HL-60 (cell line): ENCODE measurements around the gene CDA.

Experiments used
- DNase-seq, 2 experiments: peaks; one replicate each; pipeline ENCODE4 v3.0.0-alpha.2; 2010 to 2020; ENCODE audit warnings: low read depth in 1 of 2, low spot score in 1 of 2
- H3K27ac ChIP-seq: fragments of 250-450 bp; sonication (Bioruptor Pico); replicated peaks from 2 replicates; pipeline ENCODE4 v1.5.1; 2020; ENCODE audit warnings: mild to moderate bottlenecking, moderate library complexity
- H3K27me3 ChIP-seq: fragments of 250-450 bp; sonication (Bioruptor Pico); 2 replicates; pipeline ENCODE4 v1.5.1; 2021; ENCODE audit warnings: mild to moderate bottlenecking, moderate library complexity; ENCODE audit not compliant: insufficient read depth, poor library complexity, severe bottlenecking
- H3K4me3 ChIP-seq: replicated peaks from 2 replicates; pipeline ENCODE4 v1.5.1; 2011; ENCODE audit warnings: mild to moderate bottlenecking, control low read depth, low read length; ENCODE audit not compliant: insufficient read depth
- GABPA ChIP-seq: IDR thresholded peaks from 2 replicates; pipeline ENCODE4 v1.6.1; 2012; ENCODE audit warnings: low read depth
- POLR2AphosphoS5 ChIP-seq: IDR thresholded peaks from 2 replicates; pipeline ENCODE4 v1.6.1; 2012; ENCODE audit warnings: low read depth
- SPI1 ChIP-seq: IDR thresholded peaks from 2 replicates; pipeline ENCODE4 v1.6.1; 2012; ENCODE audit warnings: low read depth, mild to moderate bottlenecking, borderline replicate concordance
- TF ChIP-seq, protein P1 (sequence below): IDR thresholded peaks from one replicate; pipeline ENCODE4 v1.5.1; 2011; ENCODE audit warnings: low read length, control low read depth, inconsistent platforms; ENCODE audit not compliant: insufficient read depth
- TF ChIP-seq, protein P2 (sequence below): IDR thresholded peaks from 2 replicates; pipeline ENCODE4 v1.6.1; 2012; ENCODE audit warnings: low read depth; ENCODE audit not compliant: insufficient replicate concordance

CDA gene

DNA sequence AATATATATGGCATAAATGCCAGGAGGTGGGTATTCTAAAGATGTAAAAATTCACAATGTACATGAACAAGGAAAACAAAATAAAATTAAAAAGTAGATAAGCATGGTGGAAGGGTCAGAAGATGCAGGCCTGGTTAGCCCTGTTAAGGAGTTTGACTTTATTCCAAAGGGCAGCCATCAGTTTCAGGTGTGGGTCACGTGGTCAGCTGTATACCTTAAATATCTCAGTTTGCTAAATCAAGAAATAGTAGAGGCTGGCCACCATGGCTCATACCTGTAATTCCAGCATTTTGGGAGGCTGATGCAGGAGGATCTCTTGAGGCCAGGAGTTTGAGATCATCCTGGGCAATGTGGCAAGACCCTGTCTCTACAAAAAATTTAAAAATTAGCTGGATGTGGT is 35.8 kb downstream of the CDA start:
- DNase-seq: no peak
- Histone ChIP-seq H3K27me3 (no peaks in the 10 kb centered on the region), H3K27ac (no peak overlapping the region), H3K4me3 (no peak overlapping the region)
- TF ChIP-seq, protein P1, sequence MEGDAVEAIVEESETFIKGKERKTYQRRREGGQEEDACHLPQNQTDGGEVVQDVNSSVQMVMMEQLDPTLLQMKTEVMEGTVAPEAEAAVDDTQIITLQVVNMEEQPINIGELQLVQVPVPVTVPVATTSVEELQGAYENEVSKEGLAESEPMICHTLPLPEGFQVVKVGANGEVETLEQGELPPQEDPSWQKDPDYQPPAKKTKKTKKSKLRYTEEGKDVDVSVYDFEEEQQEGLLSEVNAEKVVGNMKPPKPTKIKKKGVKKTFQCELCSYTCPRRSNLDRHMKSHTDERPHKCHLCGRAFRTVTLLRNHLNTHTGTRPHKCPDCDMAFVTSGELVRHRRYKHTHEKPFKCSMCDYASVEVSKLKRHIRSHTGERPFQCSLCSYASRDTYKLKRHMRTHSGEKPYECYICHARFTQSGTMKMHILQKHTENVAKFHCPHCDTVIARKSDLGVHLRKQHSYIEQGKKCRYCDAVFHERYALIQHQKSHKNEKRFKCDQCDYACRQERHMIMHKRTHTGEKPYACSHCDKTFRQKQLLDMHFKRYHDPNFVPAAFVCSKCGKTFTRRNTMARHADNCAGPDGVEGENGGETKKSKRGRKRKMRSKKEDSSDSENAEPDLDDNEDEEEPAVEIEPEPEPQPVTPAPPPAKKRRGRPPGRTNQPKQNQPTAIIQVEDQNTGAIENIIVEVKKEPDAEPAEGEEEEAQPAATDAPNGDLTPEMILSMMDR: no peak
- TF ChIP-seq GABPA (no peak), SPI1 (no peak), POLR2AphosphoS5 (no peak)
- TF ChIP-seq, protein P2, sequence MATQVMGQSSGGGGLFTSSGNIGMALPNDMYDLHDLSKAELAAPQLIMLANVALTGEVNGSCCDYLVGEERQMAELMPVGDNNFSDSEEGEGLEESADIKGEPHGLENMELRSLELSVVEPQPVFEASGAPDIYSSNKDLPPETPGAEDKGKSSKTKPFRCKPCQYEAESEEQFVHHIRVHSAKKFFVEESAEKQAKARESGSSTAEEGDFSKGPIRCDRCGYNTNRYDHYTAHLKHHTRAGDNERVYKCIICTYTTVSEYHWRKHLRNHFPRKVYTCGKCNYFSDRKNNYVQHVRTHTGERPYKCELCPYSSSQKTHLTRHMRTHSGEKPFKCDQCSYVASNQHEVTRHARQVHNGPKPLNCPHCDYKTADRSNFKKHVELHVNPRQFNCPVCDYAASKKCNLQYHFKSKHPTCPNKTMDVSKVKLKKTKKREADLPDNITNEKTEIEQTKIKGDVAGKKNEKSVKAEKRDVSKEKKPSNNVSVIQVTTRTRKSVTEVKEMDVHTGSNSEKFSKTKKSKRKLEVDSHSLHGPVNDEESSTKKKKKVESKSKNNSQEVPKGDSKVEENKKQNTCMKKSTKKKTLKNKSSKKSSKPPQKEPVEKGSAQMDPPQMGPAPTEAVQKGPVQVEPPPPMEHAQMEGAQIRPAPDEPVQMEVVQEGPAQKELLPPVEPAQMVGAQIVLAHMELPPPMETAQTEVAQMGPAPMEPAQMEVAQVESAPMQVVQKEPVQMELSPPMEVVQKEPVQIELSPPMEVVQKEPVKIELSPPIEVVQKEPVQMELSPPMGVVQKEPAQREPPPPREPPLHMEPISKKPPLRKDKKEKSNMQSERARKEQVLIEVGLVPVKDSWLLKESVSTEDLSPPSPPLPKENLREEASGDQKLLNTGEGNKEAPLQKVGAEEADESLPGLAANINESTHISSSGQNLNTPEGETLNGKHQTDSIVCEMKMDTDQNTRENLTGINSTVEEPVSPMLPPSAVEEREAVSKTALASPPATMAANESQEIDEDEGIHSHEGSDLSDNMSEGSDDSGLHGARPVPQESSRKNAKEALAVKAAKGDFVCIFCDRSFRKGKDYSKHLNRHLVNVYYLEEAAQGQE: no peak

DNA sequence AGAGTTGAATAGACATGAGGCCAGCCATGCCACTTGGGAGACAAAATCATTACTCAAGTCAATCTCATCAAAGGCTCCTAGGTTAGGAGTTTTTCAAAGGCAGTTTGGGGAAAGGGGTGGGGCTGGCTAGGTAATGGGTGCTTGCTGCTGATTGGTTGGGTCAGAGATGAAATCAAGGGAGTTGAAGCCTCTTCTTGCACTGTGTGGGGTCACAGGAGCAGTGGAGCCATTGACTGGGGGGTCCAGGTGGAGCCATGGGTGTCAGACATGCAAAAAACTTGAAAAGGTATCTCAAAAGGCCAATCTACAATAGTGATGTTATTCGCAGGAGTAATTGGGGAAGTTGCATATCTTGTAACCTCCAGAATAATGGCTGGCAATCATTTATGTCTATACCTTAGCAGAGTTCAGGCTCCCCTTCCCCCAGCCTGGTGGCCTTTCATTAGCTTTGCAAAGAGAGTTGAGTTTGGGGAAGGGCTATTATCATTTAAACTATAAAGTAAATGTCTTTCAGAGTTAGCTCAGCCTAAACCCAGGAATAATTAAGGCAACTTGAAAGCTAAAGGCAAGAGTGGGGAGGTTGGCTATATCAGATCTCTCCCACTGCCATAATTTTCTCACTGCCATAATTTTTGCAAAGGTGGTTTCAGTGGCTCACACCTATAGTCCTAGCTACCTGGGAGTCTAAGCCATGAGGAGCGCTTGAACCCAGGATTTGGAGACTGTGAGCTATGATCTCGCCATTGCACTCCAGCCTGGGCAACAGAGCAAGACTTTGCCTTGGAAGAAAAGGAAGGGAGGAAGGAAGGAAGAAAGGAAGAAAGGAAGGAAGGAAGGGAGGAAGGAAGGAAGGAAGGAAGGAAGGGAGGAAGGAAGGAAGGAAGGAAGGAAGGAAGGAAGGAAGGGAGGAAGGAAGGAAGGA is 36.5 kb downstream of the CDA start:
- Histone ChIP-seq H3K27me3 (no peaks in the 10 kb centered on the region), H3K4me3 (no peak overlapping the region), H3K27ac (no peak overlapping the region)
- TF ChIP-seq, protein P2: no peak
- TF ChIP-seq POLR2AphosphoS5 (no peak), SPI1 (no peak), GABPA (no peak)
- TF ChIP-seq, protein P1: no peak
- no peak for DNase-seq

DNA sequence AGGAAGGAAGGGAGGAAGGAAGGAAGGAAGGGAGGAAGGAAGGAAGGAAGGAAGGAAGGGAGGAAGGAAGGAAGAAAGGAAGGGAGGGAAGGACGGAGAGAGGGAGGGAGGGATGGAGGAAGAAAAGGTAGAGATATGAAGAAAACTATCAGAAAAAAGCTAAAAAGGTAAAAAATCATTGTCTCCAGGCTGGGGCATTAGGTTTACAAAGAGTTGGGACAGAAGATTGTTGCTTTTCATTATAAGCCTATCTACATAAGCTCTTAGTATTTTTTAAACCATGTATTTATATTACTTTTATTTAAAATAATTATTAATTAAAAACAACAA is 37.2 kb downstream of the CDA start:
- TF ChIP-seq GABPA (no peak), POLR2AphosphoS5 (no peak), SPI1 (no peak)
- TF ChIP-seq, protein P2: no peak
- TF ChIP-seq, protein P1: no peak
- Histone ChIP-seq H3K27ac (no peak overlapping the region), H3K4me3 (no peak overlapping the region), H3K27me3 (no peaks in the 10 kb centered on the region)
- DNase-seq: no peak
